Gastroesophageal sphincter (tissue), 3 donors: ENCODE data around the gene PSD4.

ENCODE experiments used
- CTCF ChIP-seq, 4 experiments: fragments of 200-600 bp in 2 of 4; fragments of 450-650 bp in 2 of 4; sonication (generic) in 1 of 4; IDR thresholded peaks; one replicate each; pipeline ENCODE4 v1.5.1; 2017 to 2019; ENCODE audit warnings: antibody characterized with exemption in 4 of 4, mild to moderate bottlenecking in 2 of 4, moderate library complexity in 2 of 4
- EP300 ChIP-seq: sonication (generic); formaldehyde crosslinking; IDR thresholded peaks from one replicate; pipeline ENCODE4 v1.6.1; 2017; ENCODE audit warnings: antibody characterized with exemption, mild to moderate bottlenecking
- POLR2AphosphoS5 ChIP-seq: sonication (generic); formaldehyde crosslinking; IDR thresholded peaks from one replicate; pipeline ENCODE4 v1.6.1; 2017; ENCODE audit warnings: antibody characterized with exemption

GRCh38 chr2:113156278-113157117 lies 17.3 kb upstream of the PSD4 start:
- TF ChIP-seq CTCF (IDR thresholded peaks at IDR 0.05) = no peak
- TF ChIP-seq POLR2AphosphoS5 = no peak
- no peak for TF ChIP-seq EP300
